MG63 (cell line): Measurements from ENCODE around the gene MBTPS2. TPM values are rescaled to one million over a fixed set of nuclear protein-coding genes. Genes with fewer than 3 reads are reported as not detected.

Experiments used
- DNase-seq: peaks from one replicate; pipeline ENCODE4 v3.0.0-alpha.2; 2020
- H3K27me3 ChIP-seq: fragments of 250-450 bp; sonication (Bioruptor Pico); 2 replicates; pipeline ENCODE4 v1.5.1; 2020; ENCODE audit warnings: mild to moderate bottlenecking, moderate library complexity
- H3K36me3 ChIP-seq: fragments of 250-450 bp; sonication (Bioruptor Pico); 2 replicates; pipeline ENCODE4 v1.5.1; 2020; ENCODE audit warnings: mild to moderate bottlenecking, moderate library complexity
- H3K4me3 ChIP-seq: fragments of 250-450 bp; sonication (Bioruptor Pico); 2 replicates; pipeline ENCODE4 v1.5.1; 2020; ENCODE audit warnings: mild to moderate bottlenecking, moderate library complexity
- H3K9me3 ChIP-seq: fragments of 250-450 bp; sonication (Bioruptor Pico); 2 replicates; pipeline ENCODE4 v1.5.1; 2020; ENCODE audit warnings: mild to moderate bottlenecking, moderate library complexity
- total RNA-seq: library from RNA; depleted of rRNA; stranded (reverse); fragments of >200 nt; shearing (Covaris generic); gene quantifications from 2 replicates; pipeline ENCODE4 v1.2.3, GENCODE V29; 2014; ENCODE audit warnings: low replicate concordance; rRNA removed

MBTPS2 gene
- total RNA-seq, 1 experiment from 2014 or later, result 8.8 TPM

DNA sequence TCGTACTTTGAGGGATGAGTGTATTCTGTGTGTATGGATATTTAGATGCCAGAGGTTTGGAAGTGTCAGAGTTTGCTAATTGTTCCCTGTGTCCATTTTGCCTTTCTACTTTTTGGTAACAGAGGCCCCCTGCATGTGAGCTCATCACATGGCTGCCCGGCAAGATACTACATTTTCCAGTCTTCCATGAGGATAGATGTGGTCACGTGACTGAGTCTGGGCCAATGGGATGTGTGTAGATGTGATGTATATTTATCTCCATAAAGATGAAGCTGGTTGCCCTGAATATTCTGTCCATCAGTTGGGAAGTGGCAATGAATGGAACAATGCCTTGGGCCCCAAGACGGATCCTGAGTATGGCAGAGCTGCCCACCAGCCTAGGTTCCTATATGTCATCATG lies 72.1 kb downstream of the MBTPS2 start:
- Histone ChIP-seq H3K36me3 (no peaks in the 10 kb centered on the region), H3K9me3 (no peaks in the 10 kb centered on the region), H3K27me3 (no peaks in the 10 kb centered on the region), H3K4me3 (no peak overlapping the region)
- DNase-seq, result no peak

DNA sequence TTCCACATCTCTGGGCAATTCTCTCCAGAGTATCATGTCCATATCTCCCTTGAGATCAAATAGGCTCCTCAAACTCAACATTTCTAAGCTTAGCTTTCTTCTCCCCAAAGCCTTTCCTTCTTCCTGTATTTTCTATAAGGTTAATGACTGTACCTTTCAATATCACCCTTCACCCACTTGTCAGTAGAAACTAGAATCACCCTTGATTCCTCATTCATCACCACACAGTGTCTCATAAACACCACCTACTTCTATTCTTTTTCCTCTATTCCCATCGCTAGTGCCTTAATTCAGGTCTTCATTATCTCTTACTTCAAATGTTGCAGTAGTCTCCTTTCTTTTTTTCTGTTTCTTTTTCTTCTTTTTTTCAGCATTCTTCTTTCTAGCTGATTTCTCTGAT lies 72.8 kb downstream of the MBTPS2 start:
- Histone ChIP-seq H3K36me3 (no peaks in the 10 kb centered on the region), H3K4me3 (no peak overlapping the region), H3K9me3 (no peaks in the 10 kb centered on the region), H3K27me3 (no peaks in the 10 kb centered on the region)
- no peak for DNase-seq

DNA sequence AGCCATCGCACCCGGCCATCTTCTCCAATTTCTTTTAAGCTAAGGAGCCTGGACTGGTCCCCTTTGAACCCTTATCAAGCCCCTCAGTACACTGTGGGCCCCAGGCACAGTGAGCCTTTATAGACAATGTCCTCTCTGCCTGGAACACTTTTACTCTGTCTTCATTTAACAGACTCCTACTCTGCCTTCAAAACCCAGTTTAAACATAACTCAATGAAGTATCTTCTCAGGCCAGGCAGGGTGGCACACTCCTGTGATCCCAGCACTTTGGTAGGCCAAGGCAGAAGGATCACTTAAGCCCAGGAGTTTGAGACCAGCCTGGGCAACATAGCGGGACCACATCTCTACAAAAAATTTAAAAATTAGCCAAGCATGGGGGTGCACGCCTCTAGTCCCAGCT lies 73.6 kb downstream of the MBTPS2 start:
- H3K9me3 ChIP-seq, result no peaks in the 10 kb centered on the region
- no peaks in the 10 kb centered on the region for H3K36me3 ChIP-seq
- no peaks in the 10 kb centered on the region for H3K27me3 ChIP-seq
- no peak for DNase-seq
- H3K4me3 ChIP-seq, result no peak overlapping the region

DNA sequence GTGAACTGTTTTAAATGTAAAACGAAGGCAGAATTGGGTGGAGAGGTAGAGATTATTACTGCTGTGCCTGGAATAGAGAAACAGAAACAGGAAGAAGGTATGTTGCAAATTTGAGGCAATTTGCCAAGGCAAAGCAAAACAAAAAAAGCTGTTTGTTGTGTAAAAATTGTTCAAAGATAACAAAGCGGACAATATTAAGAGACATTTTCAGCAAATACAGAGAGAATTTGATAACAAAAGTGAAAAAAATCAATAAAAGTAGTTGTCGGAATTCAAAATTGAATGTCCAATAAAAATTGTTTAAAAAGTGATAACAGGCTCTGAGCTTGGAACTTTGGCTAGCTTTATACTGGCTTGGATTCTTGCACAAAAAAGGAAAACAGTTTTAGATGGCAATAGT lies 86.7 kb downstream of the MBTPS2 start:
- H3K4me3 ChIP-seq, result no peak overlapping the region

DNA sequence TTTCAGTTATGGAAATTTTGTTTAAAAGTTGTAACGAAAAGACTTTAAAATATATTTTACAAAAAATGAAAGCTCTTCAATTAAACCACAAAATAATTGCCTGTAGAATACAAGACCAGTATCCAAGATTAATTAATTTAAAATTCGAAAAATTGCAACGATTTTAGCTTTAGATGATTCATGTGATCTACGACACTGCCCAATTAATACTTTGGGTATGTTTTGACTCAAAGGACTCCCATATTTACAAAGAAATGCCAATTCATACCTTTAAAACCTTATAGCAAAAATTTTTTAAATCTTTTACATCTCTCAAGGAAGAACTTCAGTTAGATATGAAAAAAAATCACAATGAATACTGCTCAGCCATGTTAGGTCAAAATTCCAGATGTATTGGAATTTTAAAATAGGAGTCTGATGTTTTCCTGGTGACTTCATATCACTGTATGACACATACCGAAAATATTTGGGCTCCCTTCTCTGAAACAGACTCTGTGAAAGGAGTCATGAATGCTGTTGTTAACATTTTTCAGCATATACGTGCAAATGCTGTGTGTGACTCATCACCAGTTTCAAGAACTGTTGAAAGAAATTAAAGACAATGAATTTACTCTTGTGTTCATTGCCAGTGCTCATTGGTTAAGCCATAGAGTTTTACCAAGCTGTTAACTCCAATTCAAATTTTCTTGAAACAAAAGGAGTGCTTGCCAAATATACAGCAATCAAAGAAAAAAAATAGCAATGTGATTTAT lies 87.3 kb downstream of the MBTPS2 start:
- peak; percentile 35 for DNase-seq
- H3K4me3 ChIP-seq, result no peak overlapping the region
- H3K27me3 ChIP-seq, result no peaks in the 10 kb centered on the region
- no peaks in the 10 kb centered on the region for H3K9me3 ChIP-seq
- no peaks in the 10 kb centered on the region for H3K36me3 ChIP-seq

More for the DNA sequence above, 86.7 kb downstream of the MBTPS2 start:
- Histone ChIP-seq H3K9me3 (no peaks in the 10 kb centered on the region), H3K27me3 (no peaks in the 10 kb centered on the region), H3K36me3 (no peaks in the 10 kb centered on the region)
- no peak for DNase-seq

DNA sequence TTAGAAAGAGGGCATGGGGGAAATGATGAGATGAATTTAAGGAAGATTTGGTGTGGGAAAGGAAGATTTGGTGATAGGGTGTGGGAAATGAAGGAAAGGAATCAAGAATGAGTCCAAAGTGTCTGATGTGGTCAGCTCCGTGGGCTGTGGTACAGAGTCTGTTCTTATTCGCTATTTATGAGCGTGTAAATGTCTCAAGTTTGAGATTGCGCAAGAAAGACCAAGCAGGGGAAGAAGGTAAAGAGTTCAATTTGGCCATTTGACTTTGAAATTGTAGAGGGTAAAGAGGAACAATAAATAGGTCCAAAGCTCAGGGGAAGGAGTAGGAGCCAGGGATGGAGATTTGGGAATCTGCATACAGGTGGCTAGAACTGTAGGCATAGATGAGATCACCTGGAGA lies 89.8 kb downstream of the MBTPS2 start:
- Histone ChIP-seq H3K36me3 (no peaks in the 10 kb centered on the region), H3K27me3 (no peaks in the 10 kb centered on the region), H3K4me3 (no peak overlapping the region), H3K9me3 (no peaks in the 10 kb centered on the region)
- DNase-seq, result no peak

DNA sequence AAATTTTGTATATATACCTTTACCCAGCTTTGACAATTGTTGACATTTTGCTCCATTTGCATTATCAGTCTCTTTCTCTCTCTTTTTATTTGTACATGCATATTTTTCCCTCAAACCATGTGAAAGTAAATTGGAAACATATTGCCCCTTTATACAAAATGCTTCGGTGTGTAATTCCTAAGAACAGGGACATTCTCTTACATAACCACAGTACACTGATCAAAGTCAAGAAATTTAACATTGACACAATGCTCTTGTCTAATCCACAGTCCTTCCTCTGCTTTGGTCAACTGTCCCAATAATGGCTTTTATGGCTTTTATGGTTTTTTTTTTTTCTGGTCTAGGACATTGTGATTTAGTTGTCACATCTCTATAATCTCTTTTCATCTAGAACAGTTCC lies 91.6 kb downstream of the MBTPS2 start:
- no peak for DNase-seq

DNA sequence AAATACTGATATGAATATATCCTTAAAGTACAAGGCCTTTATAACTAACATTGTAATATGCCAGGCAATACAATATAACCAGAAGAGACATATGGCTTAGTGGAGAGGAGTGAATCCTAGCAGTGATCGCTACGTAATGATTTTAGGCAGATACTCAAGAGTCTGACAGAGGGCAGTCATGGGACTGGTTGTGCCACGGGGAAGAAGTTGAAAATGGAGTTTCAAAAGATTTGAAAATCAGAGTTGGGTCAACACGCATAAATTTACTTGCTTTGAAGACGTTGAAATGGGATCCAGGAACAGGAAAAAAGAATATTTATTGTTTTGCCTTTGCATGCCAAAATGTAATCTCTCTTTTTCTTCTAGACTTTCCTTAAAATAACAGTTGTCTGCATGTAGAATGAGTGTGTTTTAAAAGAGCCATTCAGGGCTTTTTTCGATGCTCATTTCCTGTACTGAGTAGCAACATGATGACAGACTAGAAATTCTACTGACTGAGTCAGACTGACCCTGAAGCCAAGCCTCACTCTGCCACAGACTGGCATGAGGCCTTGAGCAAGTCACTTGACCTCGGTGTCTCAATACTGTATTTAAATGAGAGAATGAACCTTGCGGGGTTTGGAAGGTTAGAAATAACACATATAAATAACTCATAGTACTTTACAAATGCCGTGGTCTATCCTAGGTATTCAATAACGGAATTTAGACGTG lies 93.0 kb downstream of the MBTPS2 start:
- Histone ChIP-seq H3K27me3 (no peaks in the 10 kb centered on the region), H3K4me3 (no peak overlapping the region), H3K9me3 (no peaks in the 10 kb centered on the region), H3K36me3 (no peaks in the 10 kb centered on the region)
- peak; percentile 86 for DNase-seq

More for the DNA sequence above, 91.6 kb downstream of the MBTPS2 start:
- no peaks in the 10 kb centered on the region for H3K9me3 ChIP-seq
- H3K27me3 ChIP-seq, result no peaks in the 10 kb centered on the region
- H3K4me3 ChIP-seq, result no peak overlapping the region
- H3K36me3 ChIP-seq, result no peaks in the 10 kb centered on the region

DNA sequence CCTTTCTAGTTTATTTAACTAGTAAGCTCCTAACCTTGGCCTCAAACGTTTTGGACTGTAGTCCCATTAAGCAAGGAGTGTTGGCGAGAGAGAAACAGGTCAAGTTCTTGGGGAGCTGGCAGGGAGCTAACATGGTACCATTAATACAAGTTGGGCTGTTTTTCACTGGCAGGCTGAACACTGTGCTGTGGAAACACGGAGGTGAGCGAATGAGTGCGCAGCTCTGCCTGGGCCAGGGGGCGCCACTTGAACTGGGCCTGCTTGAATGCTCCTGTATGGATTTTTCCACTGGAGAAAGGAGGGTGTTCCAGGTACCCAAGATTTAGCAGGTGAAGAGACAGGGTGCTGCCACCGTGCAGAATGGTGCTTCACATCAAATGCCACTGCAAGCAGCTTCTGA lies 93.7 kb downstream of the MBTPS2 start:
- Histone ChIP-seq H3K36me3 (no peaks in the 10 kb centered on the region), H3K9me3 (no peaks in the 10 kb centered on the region), H3K4me3 (no peak overlapping the region), H3K27me3 (no peaks in the 10 kb centered on the region)
- no peak for DNase-seq

DNA sequence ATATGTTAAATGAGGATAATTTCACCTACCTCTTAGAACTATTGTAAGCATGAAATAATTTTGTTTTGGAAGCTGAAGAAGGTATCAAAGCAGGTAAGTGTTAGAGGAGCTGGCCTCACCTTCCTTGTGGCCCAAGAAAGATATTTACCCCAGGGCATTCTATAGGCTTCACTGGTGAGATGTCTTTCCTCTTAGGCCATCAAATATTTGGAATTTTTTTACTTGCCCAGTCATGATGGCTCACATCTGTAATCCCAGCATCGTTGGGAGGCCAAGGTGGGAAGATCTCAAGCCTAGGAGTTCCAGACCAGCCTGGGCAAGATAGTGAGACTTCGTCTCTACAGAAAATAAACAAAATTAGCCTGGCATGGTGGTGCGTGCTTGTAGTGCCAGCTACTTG lies 95.0 kb downstream of the MBTPS2 start:
- Histone ChIP-seq H3K4me3 (no peak overlapping the region), H3K36me3 (no peaks in the 10 kb centered on the region), H3K27me3 (no peaks in the 10 kb centered on the region), H3K9me3 (no peaks in the 10 kb centered on the region)
- no peak for DNase-seq

Other genes starting within 250 kb of the MBTPS2 start
- not detected in 2 replicates for gene KLHL34, start 181.3 kb upstream of the MBTPS2 start, total RNA-seq
- not detected in 2 replicates for gene SMPX, start 81.5 kb upstream of the MBTPS2 start, total RNA-seq
- gene YY2, start 16.4 kb downstream of the MBTPS2 start, total RNA-seq, result 0.62 and 0.69 TPM in 2 replicates
- 548 and 711 TPM in 2 replicates for gene SMS, start 101.1 kb downstream of the MBTPS2 start, total RNA-seq
- 0.05 and 0.20 TPM in 2 replicates for gene PHEX, start 192.7 kb downstream of the MBTPS2 start, total RNA-seq